Measurements from ENCODE around the gene TBC1D1.

The TBC1D1 gene

DNA sequence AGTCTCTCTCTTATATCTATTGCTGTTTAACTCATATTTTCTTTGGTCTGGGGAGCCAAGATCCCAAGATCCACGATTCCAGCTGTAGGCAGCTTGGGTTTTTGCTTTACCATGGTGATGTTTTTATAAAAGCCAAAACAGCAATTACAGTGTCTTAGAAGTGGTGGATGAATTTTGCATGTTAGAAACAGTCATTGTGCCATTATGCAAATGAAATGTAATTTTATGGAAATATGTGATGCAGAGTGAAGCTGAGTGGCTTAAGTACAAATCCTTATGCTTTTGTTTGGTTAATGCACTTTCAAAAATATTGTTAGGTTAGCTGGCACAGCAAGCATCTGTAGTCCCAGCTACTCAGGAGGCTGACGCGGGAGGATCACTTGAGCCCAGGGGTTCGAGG lies 36.5 kb downstream of the TBC1D1 start:
- DNase-seq, result no peak

- DNase-seq, result no peak
Measured at GRCh38 chr4:37928426-37929416, 37.8 kb downstream of the TBC1D1 start.

DNA sequence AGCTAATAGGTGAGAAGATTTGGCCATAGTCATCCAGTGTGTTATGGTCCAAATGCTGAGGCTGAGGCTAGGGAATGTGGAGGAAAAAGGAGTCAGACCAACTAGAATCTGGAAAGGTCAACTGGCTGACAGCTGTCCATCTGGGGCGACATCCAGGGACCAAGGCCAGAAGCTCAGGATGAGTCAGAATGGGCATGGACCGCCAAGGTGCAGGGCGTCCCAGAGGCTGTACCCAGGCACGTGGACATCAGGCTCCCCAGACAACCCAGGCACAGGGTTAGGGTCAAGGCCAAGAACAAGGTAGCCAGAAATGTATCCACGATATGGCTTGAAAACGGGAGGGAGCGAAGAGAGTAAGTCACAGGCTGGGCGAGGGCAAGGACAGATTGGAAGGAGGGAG lies 43.2 kb downstream of the TBC1D1 start:
- no peak for DNase-seq

DNA sequence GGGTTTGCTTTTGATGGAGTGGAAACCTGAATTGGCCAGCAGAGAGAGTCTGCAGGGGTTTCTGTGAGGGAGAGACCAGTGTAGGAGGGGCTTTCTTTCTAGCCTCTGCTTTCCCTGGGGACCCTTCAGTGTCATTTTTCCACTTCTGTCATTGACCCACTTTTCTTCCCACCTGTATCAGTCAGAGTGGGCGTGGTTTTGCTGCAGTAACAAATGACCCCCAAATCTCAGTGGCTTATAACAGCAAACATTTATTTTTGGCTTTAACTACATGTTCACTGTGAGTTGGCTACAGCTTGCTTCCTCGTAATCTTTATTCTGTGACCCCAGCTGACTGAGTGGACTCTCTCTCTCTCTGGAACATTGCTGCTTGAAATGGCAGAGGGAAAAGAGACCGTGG lies 43.7 kb downstream of the TBC1D1 start:
- DNase-seq, result no peak

GRCh38 chr4:37935026-37935425 lies 44.1 kb downstream of the TBC1D1 start:
- peak; percentile 58 for DNase-seq

GRCh38 chr4:37936889-37937498 lies 46.1 kb downstream of the TBC1D1 start:
- DNase-seq, result no peak

GRCh38 chr4:37938208-37938607 lies 47.3 kb downstream of the TBC1D1 start:
- no peak for DNase-seq

GRCh38 chr4:37946503-37947179 lies 55.8 kb downstream of the TBC1D1 start:
- DNase-seq, result peak; percentile 82

DNA sequence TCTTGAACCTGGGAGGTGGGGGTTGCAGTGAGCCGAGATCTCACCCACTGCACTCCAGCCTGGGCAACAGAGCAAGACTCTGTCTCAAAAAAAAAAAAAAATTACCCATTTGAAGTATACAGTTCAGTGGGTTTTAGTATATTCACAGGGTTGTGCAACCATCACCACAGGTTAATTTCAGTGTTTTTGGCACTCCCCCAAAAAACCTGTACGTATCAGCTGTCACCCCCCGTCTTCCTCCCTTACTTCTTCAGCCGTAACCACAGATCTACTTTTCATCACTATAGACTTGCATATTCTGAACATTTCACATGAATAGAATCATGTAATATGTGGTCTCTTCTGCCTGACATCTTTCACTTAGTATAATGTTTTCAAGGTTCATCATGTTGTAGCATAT lies 57.7 kb downstream of the TBC1D1 start:
- DNase-seq, result no peak

GRCh38 chr4:37949636-37950426 lies 58.9 kb downstream of the TBC1D1 start:
- no peak for DNase-seq

DNA sequence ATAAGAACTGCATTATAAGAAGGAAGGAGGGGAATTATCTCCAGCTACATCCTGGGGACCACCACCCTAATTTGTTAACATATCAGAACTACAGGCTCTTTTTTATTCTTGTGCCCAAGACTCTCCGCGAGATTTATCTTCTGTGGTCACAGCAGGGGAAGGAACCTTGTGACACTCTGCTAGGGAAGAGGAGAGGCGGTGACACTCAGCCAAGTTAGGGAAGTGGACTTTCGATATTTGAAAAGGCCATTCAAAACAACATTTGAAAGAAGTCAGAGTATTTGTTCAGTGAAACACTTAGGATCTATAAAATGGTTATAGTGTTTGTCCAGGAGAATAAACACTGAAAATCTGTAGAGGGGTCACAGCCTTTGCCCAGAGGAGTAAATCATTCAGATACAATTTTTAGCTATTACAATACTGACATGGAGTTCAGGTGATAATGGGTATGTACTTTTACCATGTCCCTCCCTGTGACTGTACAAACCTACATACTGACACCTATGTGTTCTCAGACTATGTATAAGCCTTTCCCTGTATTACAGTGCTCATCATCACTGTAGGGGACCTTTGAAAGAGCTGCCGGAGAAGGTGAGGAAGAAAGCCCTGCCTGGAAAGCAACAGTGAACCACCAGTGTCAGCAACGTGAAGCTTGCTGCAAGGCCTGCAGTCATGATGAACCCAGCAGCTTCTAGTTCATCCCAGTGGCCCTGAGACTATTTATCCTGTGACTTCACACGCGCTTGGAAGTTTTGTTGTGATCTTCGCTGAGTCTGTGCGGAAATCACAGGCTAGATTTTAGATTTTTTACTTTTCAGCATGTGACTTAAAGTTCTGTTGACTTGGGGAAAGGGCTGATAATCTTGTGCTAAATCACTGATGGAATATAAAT lies 60.8 kb downstream of the TBC1D1 start:
- DNase-seq, result peak; percentile 81

- no peak for DNase-seq
Measured at GRCh38 chr4:37953156-37953555, 62.3 kb downstream of the TBC1D1 start.

GRCh38 chr4:37953620-37954293 lies 62.9 kb downstream of the TBC1D1 start:
- DNase-seq, result no peak

- DNase-seq, result no peak
Measured at GRCh38 chr4:37956941-37957340, 66.1 kb downstream of the TBC1D1 start.

- no peak for DNase-seq
Measured at GRCh38 chr4:37958932-37959331, 68.0 kb downstream of the TBC1D1 start.

GRCh38 chr4:37960098-37960497 lies 69.2 kb downstream of the TBC1D1 start, which contains the start of gene PTTG2:
Gene PTTG2 (plus strand): TSS chr4:37960398. CDS start chr4:37960435, 37 bp downstream.
- no peak for DNase-seq

- no peak for DNase-seq
Measured at GRCh38 chr4:37960679-37961450, 70.0 kb downstream of the TBC1D1 start.

GRCh38 chr4:37964734-37965457 lies 74.0 kb downstream of the TBC1D1 start:
- DNase-seq, result no peak

DNA sequence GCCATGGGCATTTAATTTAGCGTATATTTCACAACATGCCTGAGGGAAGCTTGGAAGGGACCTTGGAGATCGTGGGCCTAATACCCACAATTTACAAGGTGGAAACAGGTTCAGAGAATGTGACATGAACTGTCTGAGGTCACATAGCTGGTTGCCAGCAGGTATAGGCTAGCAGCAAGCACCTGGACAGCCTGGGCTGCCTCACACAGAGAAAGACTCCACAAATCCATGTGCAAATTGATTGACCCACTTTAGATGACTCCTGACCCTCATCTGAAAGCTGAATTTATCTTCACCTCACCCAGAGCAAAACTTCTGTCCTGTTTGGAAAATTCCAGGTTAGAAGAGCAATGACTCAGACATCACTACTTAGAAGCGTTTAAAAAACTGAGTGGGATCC lies 75.2 kb downstream of the TBC1D1 start:
- no peak for DNase-seq
